B cell (primary cell): ENCODE results near the gene NXF3.

ENCODE experiments used
- EZH2 ChIP-seq: IDR thresholded peaks from 2 replicates; pipeline ENCODE4 v1.6.1; 2012; ENCODE audit warnings: borderline replicate concordance, low read depth, mild to moderate bottlenecking, moderate library complexity, low read length; ENCODE audit not compliant: insufficient read depth, poor library complexity, severe bottlenecking
- TF ChIP-seq, protein P1 (sequence below): fragments of 200-600 bp; IDR thresholded peaks from one replicate; pipeline ENCODE4 v1.8.0; 2022; ENCODE audit warnings: antibody characterized with exemption, mild to moderate bottlenecking

DNA sequence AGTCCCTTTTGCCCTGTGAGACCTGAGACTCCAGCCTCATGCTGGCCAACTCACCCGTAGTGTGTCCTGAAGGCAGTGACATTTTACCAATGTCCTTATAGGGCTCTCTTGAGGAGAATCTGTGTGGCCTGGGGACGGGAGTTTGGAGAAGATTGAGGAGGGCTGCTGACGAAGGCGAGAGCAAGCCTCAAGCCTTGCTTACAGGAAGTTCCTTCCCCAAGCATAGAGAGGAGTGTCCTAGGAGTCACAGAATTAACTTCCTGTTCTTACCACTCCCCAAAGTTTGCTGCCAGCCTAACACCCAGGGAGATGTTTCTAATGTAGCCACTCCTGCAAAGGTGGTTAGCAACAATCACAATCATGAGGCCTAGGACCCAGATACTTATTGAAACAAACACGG lies at the start of gene NXF3:
- TF ChIP-seq, protein P1, sequence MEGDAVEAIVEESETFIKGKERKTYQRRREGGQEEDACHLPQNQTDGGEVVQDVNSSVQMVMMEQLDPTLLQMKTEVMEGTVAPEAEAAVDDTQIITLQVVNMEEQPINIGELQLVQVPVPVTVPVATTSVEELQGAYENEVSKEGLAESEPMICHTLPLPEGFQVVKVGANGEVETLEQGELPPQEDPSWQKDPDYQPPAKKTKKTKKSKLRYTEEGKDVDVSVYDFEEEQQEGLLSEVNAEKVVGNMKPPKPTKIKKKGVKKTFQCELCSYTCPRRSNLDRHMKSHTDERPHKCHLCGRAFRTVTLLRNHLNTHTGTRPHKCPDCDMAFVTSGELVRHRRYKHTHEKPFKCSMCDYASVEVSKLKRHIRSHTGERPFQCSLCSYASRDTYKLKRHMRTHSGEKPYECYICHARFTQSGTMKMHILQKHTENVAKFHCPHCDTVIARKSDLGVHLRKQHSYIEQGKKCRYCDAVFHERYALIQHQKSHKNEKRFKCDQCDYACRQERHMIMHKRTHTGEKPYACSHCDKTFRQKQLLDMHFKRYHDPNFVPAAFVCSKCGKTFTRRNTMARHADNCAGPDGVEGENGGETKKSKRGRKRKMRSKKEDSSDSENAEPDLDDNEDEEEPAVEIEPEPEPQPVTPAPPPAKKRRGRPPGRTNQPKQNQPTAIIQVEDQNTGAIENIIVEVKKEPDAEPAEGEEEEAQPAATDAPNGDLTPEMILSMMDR = no peak
- no peak for TF ChIP-seq EZH2
